HEK293T (cell line): ENCODE measurements around the gene KIF1A.

Experiments used
- CTCF ChIA-PET: fragments of 350-600 bp; formaldehyde crosslinking; extraction: SDS; loops from one replicate; lab custom pipeline; 2021; ENCODE audit warnings: antibody characterized with exemption, inconsistent platforms; lab: Yijun Ruan, JAX
- POLR2A ChIA-PET: fragments of 350-600 bp; formaldehyde crosslinking; extraction: SDS; loops from one replicate; lab custom pipeline; 2020; ENCODE audit warnings: antibody characterized with exemption, inconsistent platforms; lab: Yijun Ruan, JAX
- DNase-seq: peaks from one replicate; pipeline ENCODE4 v3.0.0; 2012; ENCODE audit warnings: mixed read lengths; ENCODE audit errors: extremely low spot score
- ARNT ChIP-seq: fragments of 450-650 bp; IDR thresholded peaks from 2 replicates; pipeline ENCODE4 v1.6.1; 2017; ENCODE audit warnings: mild to moderate bottlenecking
- BHLHE40 ChIP-seq: fragments of 450-650 bp; IDR thresholded peaks from 2 replicates; pipeline ENCODE4 v1.6.1; 2016; ENCODE audit warnings: mild to moderate bottlenecking, moderate library complexity, borderline replicate concordance
- CTBP1 ChIP-seq: fragments of 450-650 bp; IDR thresholded peaks from 2 replicates; pipeline ENCODE4 v1.6.1; 2016; ENCODE audit warnings: borderline replicate concordance
- ELF4 ChIP-seq: fragments of 450-650 bp; IDR thresholded peaks from 2 replicates; pipeline ENCODE4 v1.6.1; 2017; ENCODE audit warnings: antibody characterized with exemption
- FOXA1 ChIP-seq: fragments of 450-650 bp; IDR thresholded peaks from 2 replicates; pipeline ENCODE4 v1.6.1; 2016; ENCODE audit warnings: mild to moderate bottlenecking
- FOXK2 ChIP-seq: fragments of 450-650 bp; IDR thresholded peaks from 2 replicates; pipeline ENCODE4 v1.6.1; 2016; ENCODE audit warnings: mild to moderate bottlenecking
- FOXM1 ChIP-seq: fragments of 450-650 bp; IDR thresholded peaks from 2 replicates; pipeline ENCODE4 v1.6.1; 2017; ENCODE audit warnings: mild to moderate bottlenecking, borderline replicate concordance
- HDGF ChIP-seq: fragments of 450-650 bp; IDR thresholded peaks from 2 replicates; pipeline ENCODE4 v1.6.1; 2017; ENCODE audit warnings: antibody characterized with exemption, borderline replicate concordance
- L3MBTL2 ChIP-seq: fragments of 450-650 bp; conservative IDR thresholded peaks from 2 replicates; pipeline ENCODE4 v1.6.1; 2016; ENCODE audit warnings: mild to moderate bottlenecking
- LEF1 ChIP-seq: fragments of 450-650 bp; IDR thresholded peaks from 2 replicates; pipeline ENCODE4 v1.6.1; 2017; ENCODE audit warnings: mild to moderate bottlenecking, borderline replicate concordance
- NFRKB ChIP-seq: fragments of 450-650 bp; IDR thresholded peaks from 2 replicates; pipeline ENCODE4 v1.6.1; 2016; ENCODE audit warnings: mild to moderate bottlenecking, moderate library complexity
- PKNOX1 ChIP-seq: fragments of 450-650 bp; IDR thresholded peaks from 2 replicates; pipeline ENCODE4 v1.6.1; 2016
- SP1 ChIP-seq: fragments of 450-650 bp; IDR thresholded peaks from 2 replicates; pipeline ENCODE4 v1.6.1; 2017
- SUZ12 ChIP-seq: fragments of 450-650 bp; IDR thresholded peaks from 2 replicates; pipeline ENCODE4 v1.6.1; 2016; ENCODE audit warnings: mild to moderate bottlenecking
- TARDBP ChIP-seq: fragments of 450-650 bp; IDR thresholded peaks from 2 replicates; pipeline ENCODE4 v1.6.1; 2016
- ZNF384 ChIP-seq: fragments of 450-650 bp; IDR thresholded peaks from 2 replicates; pipeline ENCODE4 v1.6.1; 2016

The KIF1A gene

GRCh38 chr2:240812301-240812680 is 7.7 kb downstream of the KIF1A start:
- POLR2A ChIA-PET, result no interaction called here
- no peak for DNase-seq
- TF ChIP-seq ZNF384 (no peak), PKNOX1 (no peak), SP1 (no peak), ELF4 (no peak), FOXK2 (no peak), FOXA1 (no peak), LEF1 (no peak), SUZ12 (no peak), FOXM1 (no peak)
- CTCF ChIA-PET, result no interaction called here

GRCh38 chr2:240811346-240812300 is 8.4 kb downstream of the KIF1A start:
- DNase-seq, result no peak
- TF ChIP-seq SP1 (no peak), FOXM1 (no peak), PKNOX1 (no peak), L3MBTL2 (no peak), HDGF (no peak), ELF4 (no peak), FOXA1 (no peak), NFRKB (no peak), ARNT (no peak), FOXK2 (no peak), BHLHE40 (no peak), SUZ12 (no peak), CTBP1 (no peak)
- ChIA-PET POLR2A (interaction anchor here (0.7 kb wide), 1 partner anchor 15 kb away, joined by 3 read pairs; no protein-coding TSS in a partner anchor), CTCF (no interaction called here)

GRCh38 chr2:240810621-240811020 is 9.4 kb downstream of the KIF1A start:
- CTCF ChIA-PET, result interaction anchor here (1.0 kb wide), 1 partner anchor 30 kb away, joined by 3 read pairs; no protein-coding TSS in a partner anchor
- TF ChIP-seq LEF1, result no peak
- TF ChIP-seq TARDBP, result no peak
- no peak for TF ChIP-seq PKNOX1
- no peak for TF ChIP-seq ZNF384
- TF ChIP-seq FOXA1, result no peak
- POLR2A ChIA-PET, result interaction anchor here (0.7 kb wide), 1 partner anchor 14 kb away, joined by 3 read pairs; no protein-coding TSS in a partner anchor
- no peak for DNase-seq

- CTCF ChIA-PET, result interaction anchor here (1.0 kb wide), 1 partner anchor 30 kb away, joined by 3 read pairs; no protein-coding TSS in a partner anchor
- POLR2A ChIA-PET, result no interaction called here
- TF ChIP-seq NFRKB, result no peak
- no peak for TF ChIP-seq L3MBTL2
- TF ChIP-seq ZNF384, result no peak
- TF ChIP-seq HDGF, result no peak
- DNase-seq, result no peak
These were observed 9.8 kb downstream of the KIF1A start for GRCh38 chr2:240810199-240810598.

- no peak for DNase-seq
- ChIA-PET POLR2A (no interaction called here), CTCF (no interaction called here)
- TF ChIP-seq NFRKB, result no peak
- TF ChIP-seq ELF4, result no peak
- no peak for TF ChIP-seq LEF1
- no peak for TF ChIP-seq SUZ12
- no peak for TF ChIP-seq BHLHE40
- no peak for TF ChIP-seq ARNT
- no peak for TF ChIP-seq FOXA1
- no peak for TF ChIP-seq CTBP1
These were observed 10.7 kb downstream of the KIF1A start for GRCh38 chr2:240809276-240809675.

- DNase-seq, result no peak
- TF ChIP-seq ELF4, result no peak
- no peak for TF ChIP-seq PKNOX1
- TF ChIP-seq FOXA1, result no peak
- TF ChIP-seq LEF1, result no peak
- TF ChIP-seq BHLHE40, result no peak
- ChIA-PET CTCF (no interaction called here), POLR2A (no interaction called here)
These were observed 13.6 kb downstream of the KIF1A start for GRCh38 chr2:240806459-240806858.
